Colonic mucosa (tissue), 4 donors: Measurements from ENCODE around the gene PHACTR3. TPM values are rescaled to one million over a fixed set of nuclear protein-coding genes. Genes with fewer than 3 reads are reported as not detected.

Experiments
- DNase-seq: peaks from one replicate; pipeline ENCODE4 v3.0.0-alpha.2; 2020
- H3K27ac ChIP-seq: fragments of 200-600 bp; one replicate; pipeline ENCODE4 v1.8.0; 2021
- H3K27me3 ChIP-seq: fragments of 200-600 bp; one replicate; pipeline ENCODE4 v1.8.0; 2021
- H3K36me3 ChIP-seq: fragments of 200-600 bp; one replicate; pipeline ENCODE4 v1.8.0; 2021
- H3K4me1 ChIP-seq: fragments of 200-600 bp; one replicate; pipeline ENCODE4 v1.8.0; 2021; ENCODE audit warnings: mild to moderate bottlenecking
- H3K4me3 ChIP-seq: fragments of 200-600 bp; one replicate; pipeline ENCODE4 v1.8.0; 2021
- H3K9ac ChIP-seq, 2 donors: one replicate each; pipeline ENCODE4 v1.7.0; 2013; ENCODE audit warnings: control low read depth in 2 of 2, low read depth in 2 of 2, low read length in 2 of 2
- H3K9me3 ChIP-seq: fragments of 200-600 bp; one replicate; pipeline ENCODE4 v1.8.0; 2021
- CTCF ChIP-seq: fragments of 200-600 bp; IDR thresholded peaks from one replicate; pipeline ENCODE4 v1.8.0; 2022; ENCODE audit warnings: antibody characterized with exemption, mild to moderate bottlenecking
- intact Hi-C: fragments of 100-400 bp; cut with DNase I; formaldehyde crosslinking; loops from one replicate; pipeline ENCODE4 v1.14.1; 2022
- total RNA-seq, 2 donors: library from RNA; stranded (reverse); fragmentation: NEBNext Ultra II Directional in 1 of 2; extraction: Animal tissue kit (Norgen Biotek cat#: 25700) in 1 of 2; gene quantifications; one replicate each; pipeline ENCODE4 v1.2.1, GENCODE V29; 2021
- donor health status: healthy.
- donor health status: DM: no; HTN: no; CAD: no.
- donor health status: DM: no; HTN: no; CAD: no.

Gene PHACTR3
- total RNA-seq, 2 donors from 2014 or later = 0.44 to 0.53 TPM

GRCh38 chr20:59746155-59746554 is 141.8 kb downstream of the PHACTR3 start:
- intact Hi-C loops = no loop called here
- H3K27ac ChIP-seq = no peak overlapping the region
- no peak for TF ChIP-seq CTCF

GRCh38 chr20:59747671-59748515 is 143.6 kb downstream of the PHACTR3 start:
- TF ChIP-seq CTCF = no peak
- no peaks in the 10 kb centered on the region for H3K27me3 ChIP-seq
- H3K4me3 ChIP-seq = no peak overlapping the region
- H3K27ac ChIP-seq = no peak overlapping the region
- H3K36me3 ChIP-seq = no peaks in the 10 kb centered on the region
- no peak for DNase-seq
- intact Hi-C loops = no loop called here
- H3K9me3 ChIP-seq = no peaks in the 10 kb centered on the region
- H3K4me1 ChIP-seq = no peaks in the 10 kb centered on the region
- H3K9ac ChIP-seq = no peak overlapping the region

More at GRCh38 chr20:59746155-59746554, 141.8 kb downstream of the PHACTR3 start:
- Histone ChIP-seq H3K36me3 (no peaks in the 10 kb centered on the region), H3K9me3 (no peaks in the 10 kb centered on the region), H3K4me3 (no peak overlapping the region), H3K27me3 (no peaks in the 10 kb centered on the region), H3K9ac (no peak overlapping the region), H3K4me1 (no peaks in the 10 kb centered on the region)
- no peak for DNase-seq

GRCh38 chr20:59748619-59749191 is 144.4 kb downstream of the PHACTR3 start:
- Histone ChIP-seq H3K4me1 (no peaks in the 10 kb centered on the region), H3K9ac (no peak overlapping the region), H3K27me3 (no peaks in the 10 kb centered on the region), H3K4me3 (no peak overlapping the region), H3K9me3 (no peaks in the 10 kb centered on the region), H3K27ac (no peak overlapping the region), H3K36me3 (no peaks in the 10 kb centered on the region)
- DNase-seq = no peak
- no peak for TF ChIP-seq CTCF
- intact Hi-C loops = no loop called here

- intact Hi-C loops = no loop called here
- no peak for DNase-seq
- no peak for TF ChIP-seq CTCF
- H3K4me3 ChIP-seq = no peak overlapping the region
- H3K4me1 ChIP-seq = no peaks in the 10 kb centered on the region
- no peaks in the 10 kb centered on the region for H3K9me3 ChIP-seq
- H3K27me3 ChIP-seq = no peaks in the 10 kb centered on the region
- H3K27ac ChIP-seq = no peak overlapping the region
- H3K36me3 ChIP-seq = no peaks in the 10 kb centered on the region
- H3K9ac ChIP-seq = no peak overlapping the region
These were observed 145.0 kb downstream of the PHACTR3 start for GRCh38 chr20:59749301-59749700.

- no peaks in the 10 kb centered on the region for H3K36me3 ChIP-seq
- no peak for TF ChIP-seq CTCF
- DNase-seq = no peak
- no peak overlapping the region for H3K9ac ChIP-seq
- H3K4me3 ChIP-seq = no peak overlapping the region
- intact Hi-C loops = loop anchor here (2.0 kb wide), 1 partner anchor 152 kb away; no protein-coding TSS in a partner anchor
- H3K4me1 ChIP-seq = no peaks in the 10 kb centered on the region
- no peak overlapping the region for H3K27ac ChIP-seq
- H3K9me3 ChIP-seq = no peaks in the 10 kb centered on the region
- H3K27me3 ChIP-seq = no peaks in the 10 kb centered on the region
These were observed 146.0 kb downstream of the PHACTR3 start for GRCh38 chr20:59750209-59750840.
